NCI-H1417 treated with DMSO at 0.1 percent for 48 hours (cell line): ENCODE measurements around the gene PDCL3.
A peak's percentile ranks its signal among the peaks of the same experiment; 100 is the strongest.

Experiments used
- DNase-seq: peaks from one replicate; lab custom pipeline; 2025; lab: John Stamatoyannopoulos, UW

The PDCL3 gene

GRCh38 chr2:100562613-100563406 is at the start of gene PDCL3:
TSS of gene PDCL3 (plus strand) at chr2:100562993. CDS start at chr2:100563068, 75 bp downstream.
- DNase-seq: peak; percentile 89

- DNase-seq: no peak
These were observed 49.1 kb upstream of the PDCL3 start for GRCh38 chr2:100513650-100514049.

- no peak for DNase-seq
These were observed 45.2 kb upstream of the PDCL3 start for GRCh38 chr2:100517556-100517955.

- no peak for DNase-seq
These were observed 44.0 kb upstream of the PDCL3 start for GRCh38 chr2:100518801-100519200.

GRCh38 chr2:100520224-100520623 is 42.6 kb upstream of the PDCL3 start:
- DNase-seq: no peak

- no peak for DNase-seq
These were observed 40.4 kb upstream of the PDCL3 start for GRCh38 chr2:100522430-100522829.

- DNase-seq: no peak
These were observed 38.5 kb upstream of the PDCL3 start for GRCh38 chr2:100524331-100524730.

GRCh38 chr2:100526868-100527267 is 35.9 kb upstream of the PDCL3 start:
- DNase-seq: no peak

- no peak for DNase-seq
These were observed 35.3 kb upstream of the PDCL3 start for GRCh38 chr2:100527440-100528015.

GRCh38 chr2:100529176-100529575 is 33.6 kb upstream of the PDCL3 start:
- no peak for DNase-seq

- no peak for DNase-seq
These were observed 32.9 kb upstream of the PDCL3 start for GRCh38 chr2:100529900-100530299.

GRCh38 chr2:100535855-100536254 is 26.9 kb upstream of the PDCL3 start:
- DNase-seq: no peak

GRCh38 chr2:100537918-100538317 is 24.9 kb upstream of the PDCL3 start:
- no peak for DNase-seq

GRCh38 chr2:100539221-100539620 is 23.6 kb upstream of the PDCL3 start:
- DNase-seq: no peak

- no peak for DNase-seq
These were observed 21.4 kb upstream of the PDCL3 start for GRCh38 chr2:100541404-100541803.

- DNase-seq: no peak
These were observed 20.4 kb upstream of the PDCL3 start for GRCh38 chr2:100542418-100542817.

GRCh38 chr2:100544911-100545596 is 17.7 kb upstream of the PDCL3 start:
- no peak for DNase-seq

- DNase-seq: no peak
These were observed 16.3 kb upstream of the PDCL3 start for GRCh38 chr2:100546469-100546868.

- no peak for DNase-seq
These were observed 14.0 kb upstream of the PDCL3 start for GRCh38 chr2:100548771-100549170.

- DNase-seq: no peak
These were observed 11.5 kb upstream of the PDCL3 start for GRCh38 chr2:100551303-100551702.

GRCh38 chr2:100554798-100555407 is 7.9 kb upstream of the PDCL3 start:
- no peak for DNase-seq

- no peak for DNase-seq
These were observed 6.0 kb upstream of the PDCL3 start for GRCh38 chr2:100556746-100557145.
